Glutamatergic neuron (in vitro differentiated cells): ENCODE measurements around the gene EIF4B. TPM values are rescaled to one million over a fixed set of nuclear protein-coding genes. Genes with fewer than 3 reads are reported as not detected.
A peak's percentile ranks its signal among the peaks of the same experiment; 100 is the strongest.

ENCODE experiments used
- DNase-seq: peaks from one replicate; pipeline ENCODE4 v3.0.0; 2022
- H3K27ac Mint-ChIP-seq: one replicate; pipeline ENCODE4 v1.8.0; 2020; ENCODE audit warnings: mild to moderate bottlenecking, mixed read lengths, inconsistent platforms; ENCODE audit not compliant: unreplicated experiment
- H3K27me3 Mint-ChIP-seq: one replicate; pipeline ENCODE4 v1.8.0; 2020; ENCODE audit warnings: mild to moderate bottlenecking, moderate library complexity, mixed read lengths, inconsistent platforms; ENCODE audit not compliant: unreplicated experiment
- H3K36me3 Mint-ChIP-seq: one replicate; pipeline ENCODE4 v1.8.0; 2020; ENCODE audit warnings: mild to moderate bottlenecking, mixed read lengths, inconsistent platforms; ENCODE audit not compliant: unreplicated experiment
- H3K4me1 Mint-ChIP-seq: one replicate; pipeline ENCODE4 v1.8.0; 2020; ENCODE audit warnings: mild to moderate bottlenecking, low read depth, mixed read lengths, inconsistent platforms; ENCODE audit not compliant: unreplicated experiment
- H3K4me3 Mint-ChIP-seq: one replicate; pipeline ENCODE4 v1.8.0; 2020; ENCODE audit warnings: mild to moderate bottlenecking, mixed read lengths, inconsistent platforms; ENCODE audit not compliant: unreplicated experiment
- H3K9me3 Mint-ChIP-seq: one replicate; pipeline ENCODE4 v1.8.0; 2020; ENCODE audit warnings: mild to moderate bottlenecking, moderate library complexity, mixed read lengths, inconsistent platforms; ENCODE audit not compliant: unreplicated experiment
- CTCF ChIP-seq: fragments of 200-600 bp; sonication (generic); IDR thresholded peaks from one replicate; pipeline ENCODE4 v1.5.0; 2021; ENCODE audit not compliant: partially characterized antibody, unreplicated experiment
- total RNA-seq: library from RNA; stranded (reverse); fragmentation: NEBNext Ultra II Directional; extraction: Animal tissue kit (Norgen Biotek cat#: 25700); gene quantifications from one replicate; pipeline ENCODE4 v1.2.1, GENCODE V29; 2021; ENCODE audit not compliant: unreplicated experiment

EIF4B gene
- total RNA-seq, 1 donor from 2014 or later = 283 TPM

- Mint-ChIP-seq H3K27ac (peak overlapping the region; percentile 22), H3K27me3 (peaks cover 12% of the 10 kb centered on the region), H3K36me3 (peaks cover 5% of the 10 kb centered on the region), H3K9me3 (peaks cover 7% of the 10 kb centered on the region), H3K4me1 (peaks cover 12% of the 10 kb centered on the region), H3K4me3 (peak overlapping the region; percentile 91)
- DNase-seq = no peak
- TF ChIP-seq CTCF = no peak
Observed at GRCh38 chr12:53045696-53046045, 39.4 kb downstream of the EIF4B start.

GRCh38 chr12:53046655-53047220, 40.5 kb downstream of the EIF4B start:
- peaks cover 12% of the 10 kb centered on the region for H3K27me3 Mint-ChIP-seq
- H3K9me3 Mint-ChIP-seq = peaks cover 7% of the 10 kb centered on the region
- peaks cover 5% of the 10 kb centered on the region for H3K36me3 Mint-ChIP-seq
- peak; percentile 65 for DNase-seq
- H3K4me3 Mint-ChIP-seq = peak overlapping the region; percentile 91
- TF ChIP-seq CTCF = no peak
- H3K27ac Mint-ChIP-seq = peak overlapping the region; percentile 24
- H3K4me1 Mint-ChIP-seq = peaks cover 20% of the 10 kb centered on the region

GRCh38 chr12:53047221-53048032, 41.2 kb downstream of the EIF4B start:
- peaks cover 20% of the 10 kb centered on the region for H3K4me1 Mint-ChIP-seq
- DNase-seq = peak; percentile 83
- peaks cover 5% of the 10 kb centered on the region for H3K36me3 Mint-ChIP-seq
- H3K4me3 Mint-ChIP-seq = no peak overlapping the region
- H3K27ac Mint-ChIP-seq = no peak overlapping the region
- H3K9me3 Mint-ChIP-seq = peaks cover 7% of the 10 kb centered on the region
- TF ChIP-seq CTCF = no peak
- H3K27me3 Mint-ChIP-seq = peaks cover 12% of the 10 kb centered on the region

- no peak overlapping the region for H3K4me3 Mint-ChIP-seq
- peak; percentile 41 for DNase-seq
- peaks cover 5% of the 10 kb centered on the region for H3K9me3 Mint-ChIP-seq
- H3K27me3 Mint-ChIP-seq = peaks cover 12% of the 10 kb centered on the region
- peaks cover 20% of the 10 kb centered on the region for H3K4me1 Mint-ChIP-seq
- peaks cover under 1% of the 10 kb centered on the region for H3K36me3 Mint-ChIP-seq
- H3K27ac Mint-ChIP-seq = no peak overlapping the region
- TF ChIP-seq CTCF = no peak
Observed at GRCh38 chr12:53048033-53048779, 42.0 kb downstream of the EIF4B start.
